ENCODE data around the gene ASAP2.

Gene ASAP2

GRCh38 chr2:9299161-9300100 is 92.8 kb downstream of the ASAP2 start:
- peaks cover 6 to 55% (median 40%) of the 10 kb centered on the region in 10 experiments; a peak in 18 of 20 replicates for H3K4me1 ChIP-seq
- no peak overlapping the region for H3K4me2 ChIP-seq
- no peak overlapping the region for H3K4me3 ChIP-seq
- no peaks in the 10 kb centered on the region for H3K9me3 ChIP-seq (replicated peaks in 1 of 11)
- peaks cover 0 to 62% (median 29%) of the 10 kb centered on the region in 11 experiments; a peak in 15 of 22 replicates for H4K20me1 ChIP-seq
- no peak overlapping the region for H3K27ac ChIP-seq
- H3K9ac ChIP-seq, result no peak overlapping the region
- no peaks in the 10 kb centered on the region for H3K27me3 ChIP-seq
- TF ChIP-seq Cebpa-rat (IDR thresholded peaks at IDR 0.05), result no peak
- H3K36me3 ChIP-seq, result peaks cover 36 to 84% (median 61%) of the 10 kb centered on the region in 11 experiments; a peak in 21 of 22 replicates

GRCh38 chr2:9300214-9300613 is 93.6 kb downstream of the ASAP2 start:
- no peaks in the 10 kb centered on the region for H3K27me3 ChIP-seq
- H3K9me3 ChIP-seq (replicated peaks in 1 of 11), result no peaks in the 10 kb centered on the region
- H3K4me2 ChIP-seq, result peak overlapping the region in 2 of 11 experiments; percentile 3 to 24; a peak in 1 of 22 replicates
- H3K9ac ChIP-seq, result no peak overlapping the region
- no peak for TF ChIP-seq Cebpa-rat (IDR thresholded peaks at IDR 0.05)
- H3K4me3 ChIP-seq, result no peak overlapping the region
- peaks cover 6 to 50% (median 34%) of the 10 kb centered on the region in 10 experiments; a peak in 16 of 20 replicates for H3K4me1 ChIP-seq
- peaks cover 36 to 84% (median 61%) of the 10 kb centered on the region in 11 experiments; a peak in 21 of 22 replicates for H3K36me3 ChIP-seq
- peaks cover 0 to 56% (median 26%) of the 10 kb centered on the region in 11 experiments; a peak in 15 of 22 replicates for H4K20me1 ChIP-seq
- H3K27ac ChIP-seq, result no peak overlapping the region

- no peak for TF ChIP-seq Cebpa-rat (IDR thresholded peaks at IDR 0.05)
- Histone ChIP-seq H3K27ac (no peak overlapping the region), H3K4me2 (peak overlapping the region in 5 of 11 experiments; percentile 3 to 32 (median 6); a peak in 7 of 22 replicates)
Measured at GRCh38 chr2:9300829-9301453, 94.3 kb downstream of the ASAP2 start.

GRCh38 chr2:9302755-9303154 is 96.1 kb downstream of the ASAP2 start:
- Histone ChIP-seq H3K4me1 (peaks cover 19 to 43% (median 33%) of the 10 kb centered on the region in 10 experiments; a peak in 19 of 20 replicates), H3K9me3 (replicated peaks in 1 of 11) (no peaks in the 10 kb centered on the region), H3K27ac (no peak overlapping the region), H4K20me1 (peaks cover 0 to 53% (median 25%) of the 10 kb centered on the region in 11 experiments; a peak in 18 of 22 replicates), H3K36me3 (peaks cover 34 to 73% (median 58%) of the 10 kb centered on the region in 11 experiments; a peak in 21 of 22 replicates), H3K4me3 (no peak overlapping the region), H3K9ac (no peak overlapping the region), H3K27me3 (no peaks in the 10 kb centered on the region), H3K4me2 (no peak overlapping the region)
- TF ChIP-seq Cebpa-rat (IDR thresholded peaks at IDR 0.05), result no peak

More at GRCh38 chr2:9300829-9301453, 94.3 kb downstream of the ASAP2 start:
- Histone ChIP-seq H3K4me3 (no peak overlapping the region), H3K36me3 (peaks cover 36 to 79% (median 61%) of the 10 kb centered on the region in 11 experiments; a peak in 21 of 22 replicates), H3K27me3 (no peaks in the 10 kb centered on the region), H3K9ac (no peak overlapping the region), H3K9me3 (replicated peaks in 1 of 11) (no peaks in the 10 kb centered on the region), H3K4me1 (peaks cover 6 to 45% (median 31%) of the 10 kb centered on the region in 10 experiments; a peak in 16 of 20 replicates), H4K20me1 (peaks cover 0 to 49% (median 21%) of the 10 kb centered on the region in 11 experiments; a peak in 15 of 22 replicates)

GRCh38 chr2:9303528-9304225 is 97.1 kb downstream of the ASAP2 start:
- no peak overlapping the region for H3K27ac ChIP-seq
- TF ChIP-seq Cebpa-rat (IDR thresholded peaks at IDR 0.05), result no peak

GRCh38 chr2:9306911-9307310 is 100.3 kb downstream of the ASAP2 start:
- TF ChIP-seq Cebpa-rat (IDR thresholded peaks at IDR 0.05), result no peak
- Histone ChIP-seq H3K27me3 (no peaks in the 10 kb centered on the region), H3K4me1 (peaks cover 31 to 54% (median 46%) of the 10 kb centered on the region in 10 experiments), H3K36me3 (peaks cover 6 to 57% (median 28%) of the 10 kb centered on the region in 11 experiments; a peak in 19 of 22 replicates), H3K4me3 (no peak overlapping the region), H3K27ac (peak overlapping the region in 1 of 11 experiments; percentile 28; a peak in 2 of 22 replicates), H3K9ac (0 out of 22 replicates have a peak overlapping the region, but pooled peaks of 1 of the 11 experiments have one; percentile 15), H4K20me1 (peaks cover 0 to 55% (median 36%) of the 10 kb centered on the region in 11 experiments; a peak in 18 of 22 replicates), H3K9me3 (replicated peaks in 1 of 11) (no peaks in the 10 kb centered on the region), H3K4me2 (peak overlapping the region in 9 of 11 experiments; percentile 1 to 35 (median 14); a peak in 9 of 22 replicates)

More at GRCh38 chr2:9303528-9304225, 97.1 kb downstream of the ASAP2 start:
- Histone ChIP-seq H3K9me3 (replicated peaks in 1 of 11) (no peaks in the 10 kb centered on the region), H3K4me2 (no peak overlapping the region), H3K9ac (no peak overlapping the region), H3K4me1 (peaks cover 19 to 43% (median 31%) of the 10 kb centered on the region in 10 experiments; a peak in 19 of 20 replicates), H3K4me3 (no peak overlapping the region), H3K36me3 (peaks cover 25 to 70% (median 52%) of the 10 kb centered on the region in 11 experiments; a peak in 21 of 22 replicates), H3K27me3 (no peaks in the 10 kb centered on the region), H4K20me1 (peaks cover 0 to 53% (median 26%) of the 10 kb centered on the region in 11 experiments; a peak in 18 of 22 replicates)

- Histone ChIP-seq H3K27ac (peak overlapping the region in 3 of 11 experiments; percentile 20 to 28 (median 25); a peak in 4 of 22 replicates), H3K4me1 (peaks cover 31 to 54% (median 46%) of the 10 kb centered on the region in 10 experiments), H3K9me3 (replicated peaks in 1 of 11) (no peaks in the 10 kb centered on the region), H3K36me3 (peaks cover 1 to 52% (median 27%) of the 10 kb centered on the region in 11 experiments; a peak in 19 of 22 replicates), H3K4me2 (peak overlapping the region in 4 of 11 experiments; percentile 4 to 29 (median 14); a peak in 4 of 22 replicates), H3K27me3 (no peaks in the 10 kb centered on the region), H3K4me3 (no peak overlapping the region), H3K9ac (0 out of 22 replicates have a peak overlapping the region, but pooled peaks of 1 of the 11 experiments have one; percentile 29), H4K20me1 (peaks cover 0 to 55% (median 36%) of the 10 kb centered on the region in 11 experiments; a peak in 18 of 22 replicates)
- no peak for TF ChIP-seq Cebpa-rat (IDR thresholded peaks at IDR 0.05)
Measured at GRCh38 chr2:9307535-9307934, 100.9 kb downstream of the ASAP2 start.
